Uterus (tissue), 4 donors: Measurements from ENCODE around the gene SMIM44. TPM values are rescaled to one million over a fixed set of nuclear protein-coding genes. Genes with fewer than 3 reads are reported as not detected.
A peak's percentile ranks its signal among the peaks of the same experiment; 100 is the strongest.
"Not testable (repeated sequence)": the region's sequence is repeated elsewhere in the genome, so short reads cannot be mapped to it uniquely, and the experiment has no call there.

Source experiments
- DNase-seq, 2 donors: peaks; one replicate each; pipeline ENCODE4 v3.0.0-alpha.2; 2019 to 2020
- H3K27ac ChIP-seq, 2 donors: fragments of 200-600 bp; sonication (generic); 1 replicate in 1 of 2; 2 replicates in 1 of 2; pipeline ENCODE4 v1.5.1; 2016 to 2018
- H3K27me3 ChIP-seq, 2 donors: fragments of 200-600 bp; sonication (generic); one replicate each; pipeline ENCODE4 v1.5.1; 2018 to 2019; ENCODE audit warnings: control low read depth in 1 of 2
- H3K36me3 ChIP-seq, 2 donors: fragments of 200-600 bp; sonication (generic); one replicate each; pipeline ENCODE4 v1.5.1; 2019; ENCODE audit warnings: control low read depth in 1 of 2
- H3K4me1 ChIP-seq, 2 donors: fragments of 200-600 bp; sonication (generic); one replicate each; pipeline ENCODE4 v1.5.1; 2018 to 2019; ENCODE audit warnings: control low read depth in 1 of 2
- H3K4me3 ChIP-seq, 2 donors: fragments of 200-600 bp; sonication (generic); 1 replicate in 1 of 2; 2 replicates in 1 of 2; pipeline ENCODE4 v1.5.1; 2018 to 2019; ENCODE audit warnings: mild to moderate bottlenecking in 1 of 2
- H3K9me3 ChIP-seq, 2 donors: fragments of 200-600 bp; sonication (generic); one replicate each; pipeline ENCODE4 v1.5.1; 2019; ENCODE audit warnings: control low read depth in 1 of 2
- POLR2A ChIP-seq, 2 donors: fragments of 450-650 bp; IDR thresholded peaks; one replicate each; pipeline ENCODE4 v1.6.1; 2016; ENCODE audit warnings: antibody characterized with exemption in 2 of 2, mild to moderate bottlenecking in 1 of 2, moderate library complexity in 1 of 2
- intact Hi-C: fragments of 100-400 bp; cut with DNase I; formaldehyde crosslinking; loops from one replicate; pipeline ENCODE4 v1.15.1; 2023; ENCODE audit warnings: low total_unique reads
- total RNA-seq, 4 donors: library from RNA; depleted of rRNA in 3 of 4; stranded (reverse); fragments of >200 nt in 3 of 4; gene quantifications; one replicate each; pipeline versions ENCODE4 v1.1.0 to v1.2.4, GENCODE V29; 2014 to 2023
- TF ChIP-seq, protein P1 (sequence below), 4 experiments: fragments of 200-600 bp in 2 of 4; fragments of 450-650 bp in 2 of 4; sonication (generic) in 2 of 4; IDR thresholded peaks; one replicate each; pipeline ENCODE4 v1.5.1; 2016 to 2019; ENCODE audit warnings: antibody characterized with exemption in 4 of 4, mild to moderate bottlenecking in 2 of 4, moderate library complexity in 1 of 4
- donor health status: DM: yes; HTN: yes; CAD: no.

Gene SMIM44
- total RNA-seq, 4 donors from 2014 or later, result not detected

DNA sequence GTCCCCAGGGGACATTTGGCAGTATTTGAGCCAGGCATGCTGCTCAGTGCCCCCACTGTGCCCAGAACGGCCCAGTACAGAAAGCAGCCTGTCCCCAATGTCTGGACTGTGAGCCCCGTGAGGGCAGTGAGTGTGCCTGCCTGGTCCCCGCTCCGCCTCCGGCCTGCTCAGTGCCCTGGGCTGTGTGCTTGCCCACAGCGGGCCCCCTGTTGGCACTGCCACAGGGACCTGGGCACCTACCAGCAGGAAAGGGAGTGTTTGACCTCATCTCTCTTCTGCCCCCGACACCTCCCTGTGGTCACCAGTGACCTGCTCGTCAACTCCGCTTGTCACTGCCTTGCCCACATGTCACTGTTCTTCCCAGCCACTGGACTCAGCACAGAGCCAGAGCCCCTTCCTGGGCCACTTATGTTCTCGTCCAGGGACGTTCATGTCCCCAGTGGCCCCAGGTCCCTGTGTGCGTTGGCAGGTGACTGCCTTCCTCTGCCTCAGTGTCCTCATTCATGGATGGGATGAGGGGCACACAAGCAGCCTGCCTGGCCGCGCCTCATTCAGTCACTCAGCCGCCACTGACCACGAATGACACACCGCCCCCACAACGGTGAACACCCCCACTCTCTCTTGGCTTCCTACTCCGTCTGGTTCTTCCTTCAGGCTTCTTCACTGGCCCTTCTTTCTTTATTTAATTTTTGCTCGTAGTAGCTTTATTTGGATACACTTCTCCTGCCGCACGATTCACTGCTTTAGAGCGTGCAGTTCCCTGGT, 25.7 kb upstream of the SMIM44 start:
- Histone ChIP-seq H3K4me1 (peaks cover 0 to 3% of the 10 kb centered on the region in 2 donors), H3K27ac (no peak overlapping the region)
- intact Hi-C loops, result no loop called here

DNA sequence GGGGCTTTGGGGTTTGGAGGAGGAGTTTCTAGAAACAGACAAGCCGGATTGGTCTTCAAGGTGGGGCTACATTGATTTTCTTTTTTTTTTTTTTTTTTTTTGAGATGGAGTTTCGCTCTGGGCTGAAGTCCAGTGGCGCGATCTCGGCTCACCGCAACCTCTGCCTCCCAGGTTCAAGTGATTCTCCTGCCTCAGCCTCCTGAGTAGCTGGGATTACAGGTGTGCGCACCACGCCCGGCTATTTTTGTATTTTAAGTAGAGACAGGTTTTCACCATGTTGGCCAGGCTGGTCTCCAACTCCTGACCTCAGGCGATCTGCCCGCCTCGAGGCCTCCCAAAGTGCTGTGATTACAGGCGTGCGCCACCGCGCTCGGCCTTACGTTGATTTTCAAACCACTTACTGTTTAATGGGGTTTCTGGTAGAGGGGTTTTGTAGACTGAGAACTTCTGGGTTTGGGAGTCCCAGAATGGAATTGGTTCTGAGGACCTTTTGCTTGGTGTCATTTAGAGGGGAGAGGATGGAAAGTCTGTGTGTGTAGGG, 24.9 kb upstream of the SMIM44 start:
- H3K4me1 ChIP-seq, DNase-seq, H3K9me3 ChIP-seq, H3K27ac ChIP-seq, H3K27me3 ChIP-seq, H3K36me3 ChIP-seq, intact Hi-C loops, H3K4me3 ChIP-seq: not testable (repeated sequence)

More for the DNA sequence above, 25.7 kb upstream of the SMIM44 start:
- no peak for DNase-seq
- no peak for TF ChIP-seq POLR2A (IDR thresholded peaks at IDR 0.05)
- TF ChIP-seq, protein P1, sequence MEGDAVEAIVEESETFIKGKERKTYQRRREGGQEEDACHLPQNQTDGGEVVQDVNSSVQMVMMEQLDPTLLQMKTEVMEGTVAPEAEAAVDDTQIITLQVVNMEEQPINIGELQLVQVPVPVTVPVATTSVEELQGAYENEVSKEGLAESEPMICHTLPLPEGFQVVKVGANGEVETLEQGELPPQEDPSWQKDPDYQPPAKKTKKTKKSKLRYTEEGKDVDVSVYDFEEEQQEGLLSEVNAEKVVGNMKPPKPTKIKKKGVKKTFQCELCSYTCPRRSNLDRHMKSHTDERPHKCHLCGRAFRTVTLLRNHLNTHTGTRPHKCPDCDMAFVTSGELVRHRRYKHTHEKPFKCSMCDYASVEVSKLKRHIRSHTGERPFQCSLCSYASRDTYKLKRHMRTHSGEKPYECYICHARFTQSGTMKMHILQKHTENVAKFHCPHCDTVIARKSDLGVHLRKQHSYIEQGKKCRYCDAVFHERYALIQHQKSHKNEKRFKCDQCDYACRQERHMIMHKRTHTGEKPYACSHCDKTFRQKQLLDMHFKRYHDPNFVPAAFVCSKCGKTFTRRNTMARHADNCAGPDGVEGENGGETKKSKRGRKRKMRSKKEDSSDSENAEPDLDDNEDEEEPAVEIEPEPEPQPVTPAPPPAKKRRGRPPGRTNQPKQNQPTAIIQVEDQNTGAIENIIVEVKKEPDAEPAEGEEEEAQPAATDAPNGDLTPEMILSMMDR (IDR thresholded peaks at IDR 0.05), result no peak
- H3K4me3 ChIP-seq, result no peak overlapping the region
- H3K9me3 ChIP-seq, result no peaks in the 10 kb centered on the region
- no peaks in the 10 kb centered on the region for H3K27me3 ChIP-seq
- no peaks in the 10 kb centered on the region for H3K36me3 ChIP-seq

DNA sequence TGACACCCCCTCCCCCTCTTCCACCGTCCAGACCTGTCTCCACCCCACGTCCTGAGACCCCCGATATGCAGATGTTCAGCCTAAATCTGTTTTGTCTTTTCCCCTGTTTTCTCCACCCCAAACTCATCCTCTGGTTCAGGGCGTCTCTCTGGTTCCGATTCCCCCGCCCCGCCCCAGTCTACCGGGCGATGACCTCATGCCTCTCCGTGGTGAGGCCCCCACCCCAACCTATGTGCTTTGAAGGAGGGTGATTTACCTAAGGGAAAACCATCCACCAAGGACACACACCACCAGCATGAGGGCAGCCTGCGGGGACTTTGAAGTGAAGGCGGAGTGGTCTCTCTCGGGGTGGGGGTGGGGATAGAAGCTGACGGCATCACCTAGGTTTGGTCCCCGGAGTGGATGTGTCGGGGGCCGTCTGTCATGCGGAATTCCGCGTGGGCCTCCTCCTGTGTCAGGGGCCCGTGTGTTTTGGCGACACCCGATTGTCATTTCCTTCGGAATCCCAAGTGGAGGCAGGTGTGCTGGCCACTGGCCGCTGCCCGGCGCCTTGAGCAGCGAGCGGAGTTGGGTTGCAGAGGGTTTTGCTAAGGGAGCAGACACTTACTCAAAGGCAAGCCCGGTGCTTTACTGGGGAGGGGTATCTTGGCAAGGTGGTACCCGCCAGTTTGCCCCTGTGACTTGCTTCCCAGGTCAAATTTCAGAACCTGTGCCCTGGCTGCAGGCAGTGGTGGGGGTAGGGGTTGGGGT, 24.3 kb upstream of the SMIM44 start:
- Histone ChIP-seq H3K4me1 (peaks cover 0 to 3% of the 10 kb centered on the region in 2 donors), H3K36me3 (no peaks in the 10 kb centered on the region)
- intact Hi-C loops, result no loop called here

DNA sequence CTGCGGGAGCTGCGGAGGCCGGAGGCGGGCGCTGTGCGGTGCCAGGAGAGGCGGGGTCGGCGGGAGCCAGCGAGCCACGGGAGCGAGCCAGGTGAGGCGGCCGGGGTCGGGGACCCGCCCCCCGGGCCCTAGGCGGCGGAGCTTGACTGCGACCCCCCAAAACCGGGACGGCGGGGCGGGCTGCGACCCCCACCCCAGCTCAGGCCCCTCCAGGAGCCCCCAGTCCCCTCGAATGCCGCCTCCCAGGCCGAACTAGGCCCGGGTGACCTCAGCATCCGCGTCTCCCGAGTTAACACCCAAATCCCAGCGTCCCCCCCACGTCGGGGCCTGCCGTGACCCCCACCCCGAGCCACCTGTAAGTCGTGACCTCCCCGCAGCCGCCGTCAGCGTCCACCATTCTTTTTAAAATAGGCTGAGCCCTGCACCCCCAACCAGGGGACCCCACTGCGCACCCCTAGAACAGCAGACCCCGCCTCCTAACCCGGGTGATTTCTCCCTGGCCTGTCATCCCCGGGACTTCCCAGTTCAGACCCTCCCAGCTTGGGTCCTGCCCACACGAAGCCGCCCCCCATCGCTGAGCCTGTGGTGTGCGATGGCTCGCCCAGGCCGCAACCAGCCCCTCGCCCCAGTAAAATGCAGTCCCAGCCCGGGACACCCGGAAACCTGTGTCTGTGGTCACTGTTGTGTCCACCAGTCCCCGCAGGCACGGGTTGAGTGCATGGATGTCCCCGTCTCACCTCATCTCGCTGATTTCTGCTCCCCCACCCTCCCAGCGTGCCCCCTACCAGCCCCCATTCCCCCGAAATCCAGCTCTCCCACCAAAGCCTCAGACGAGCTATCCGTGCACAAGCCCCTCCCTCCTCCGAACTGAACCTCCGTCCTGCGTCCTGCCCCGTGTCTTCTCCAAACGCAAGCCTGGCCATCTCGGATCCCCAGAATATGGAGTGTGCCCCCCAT, 23.4 kb upstream of the SMIM44 start:
- peak in 1 of 2 donors; percentile 54 for DNase-seq
- TF ChIP-seq POLR2A (IDR thresholded peaks at IDR 0.05), result no peak
- TF ChIP-seq, protein P1 (IDR thresholded peaks at IDR 0.05), result no peak
- H3K4me3 ChIP-seq, result peak overlapping the region; percentile 56 to 100
- H3K9me3 ChIP-seq, result no peaks in the 10 kb centered on the region
- intact Hi-C loops, result no loop called here
- no peaks in the 10 kb centered on the region for H3K27me3 ChIP-seq
- H3K4me1 ChIP-seq, result peaks cover 0 to 3% of the 10 kb centered on the region in 2 donors
- H3K36me3 ChIP-seq, result no peaks in the 10 kb centered on the region
- peak overlapping the region; percentile 79 to 90 for H3K27ac ChIP-seq

More for the DNA sequence above, 24.3 kb upstream of the SMIM44 start:
- Histone ChIP-seq H3K4me3 (peak overlapping the region; percentile 56 to 100), H3K9me3 (no peaks in the 10 kb centered on the region), H3K27me3 (no peaks in the 10 kb centered on the region), H3K27ac (peak overlapping the region; percentile 79 to 90)
- DNase-seq, result peak in 1 of 2 donors; percentile 53
- TF ChIP-seq, protein P1 (IDR thresholded peaks at IDR 0.05), result no peak
- TF ChIP-seq POLR2A (IDR thresholded peaks at IDR 0.05), result peak in 1 of 2 donors; percentile 6
